H1 (cell line): ENCODE data around the gene CRYBB3. TPM values are rescaled to one million over a fixed set of nuclear protein-coding genes. Genes with fewer than 3 reads are reported as not detected.

Experiments used
- CTCF ChIA-PET: fragments of 300-600 bp; sonication (Branson Sonifier 250); formaldehyde crosslinking; loops from one replicate; lab custom pipeline; 2021; ENCODE audit not compliant: partially characterized antibody; lab: Charles Lee
- POLR2A ChIA-PET: fragments of 300-600 bp; sonication (Branson Sonifier 250); formaldehyde crosslinking; loops from one replicate; lab custom pipeline; 2021; ENCODE audit warnings: inconsistent platforms; ENCODE audit not compliant: partially characterized antibody; lab: Charles Lee
- DNase-seq, 2 experiments: peaks; one replicate each; pipeline versions ENCODE4 v3.0.0 to v3.0.0-alpha.2; 2010 to 2022; ENCODE audit warnings: low spot score in 2 of 2, low read depth in 1 of 2, mixed read lengths in 1 of 2
- FAIRE-seq: peaks from 2 replicates; lab custom pipeline; 2011; peaks lifted over from hg19 to GRCh38; lab: Jason Lieb, UNC
- H2AFZ ChIP-seq: 2 replicates; pipeline ENCODE4 v1.8.1; 2012; ENCODE audit warnings: low read length, inconsistent platforms
- H2AK5ac ChIP-seq: 2 replicates; pipeline ENCODE4 v1.6.1; 2013; ENCODE audit warnings: low read depth, low read length
- H2BK120ac ChIP-seq: replicated peaks from 2 replicates; pipeline ENCODE3; 2013; ENCODE audit warnings: low read depth, low read length, inconsistent platforms
- H2BK12ac ChIP-seq: 2 replicates; pipeline ENCODE4 v1.6.1; 2013; ENCODE audit warnings: low read depth, low read length
- H2BK15ac ChIP-seq: 2 replicates; pipeline ENCODE4 v1.6.1; 2013; ENCODE audit warnings: low read length
- H2BK20ac ChIP-seq: 2 replicates; pipeline ENCODE4 v1.6.1; 2013; ENCODE audit warnings: low read length
- H2BK5ac ChIP-seq: 2 replicates; pipeline ENCODE4 v1.6.1; 2013; ENCODE audit warnings: low read depth, low read length
- H3K14ac ChIP-seq: 2 replicates; pipeline ENCODE4 v1.6.1; 2013; ENCODE audit warnings: inconsistent platforms; ENCODE audit not compliant: insufficient read length
- H3K18ac ChIP-seq: 2 replicates; pipeline ENCODE4 v1.6.1; 2013; ENCODE audit warnings: low read length; ENCODE audit errors: extremely low read depth
- H3K23ac ChIP-seq: 2 replicates; pipeline ENCODE4 v1.6.1; 2013; ENCODE audit warnings: inconsistent platforms; ENCODE audit not compliant: insufficient read length
- H3K23me2 ChIP-seq: 2 replicates; pipeline ENCODE4 v1.6.1; 2013; ENCODE audit warnings: low read depth, low read length
- H3K27ac ChIP-seq: 2 replicates; pipeline ENCODE4 v1.6.1; 2011; ENCODE audit warnings: low read depth, low read length, inconsistent platforms
- H3K27me3 ChIP-seq, 4 experiments: replicated peaks in 1 of 4; 1 replicate in 1 of 4; 2 replicates in 3 of 4; pipeline versions ENCODE4 v1.6.1 to v1.8.1; 2011 to 2013; ENCODE audit warnings: low read length in 3 of 4, mild to moderate bottlenecking in 3 of 4, inconsistent platforms in 2 of 4, mixed read lengths in 2 of 4, moderate library complexity in 1 of 4; ENCODE audit not compliant: control insufficient read depth in 3 of 4, insufficient read depth in 3 of 4; ENCODE audit errors: extremely low read depth in 1 of 4
- H3K36me3 ChIP-seq, 4 experiments: 2 replicates each; pipeline versions ENCODE4 v1.6.1 to v1.8.1; 2011 to 2013; ENCODE audit warnings: mild to moderate bottlenecking in 4 of 4, low read length in 3 of 4, moderate library complexity in 2 of 4, control low read depth in 1 of 4, inconsistent platforms in 1 of 4; ENCODE audit not compliant: insufficient read depth in 4 of 4, control insufficient read depth in 2 of 4
- H3K4ac ChIP-seq: replicated peaks from 2 replicates; pipeline ENCODE3; 2013; ENCODE audit warnings: low read length, low read depth, mixed read lengths, inconsistent platforms; ENCODE audit not compliant: insufficient read length
- H3K4me1 ChIP-seq, 4 experiments: replicated peaks in 1 of 4; 1 replicate in 1 of 4; 2 replicates in 3 of 4; pipeline versions ENCODE4 v1.6.1 to v1.8.1; 2011 to 2013; ENCODE audit warnings: low read length in 3 of 4, inconsistent platforms in 2 of 4, mixed read lengths in 1 of 4; ENCODE audit not compliant: insufficient read depth in 4 of 4, control insufficient read depth in 3 of 4
- H3K4me2 ChIP-seq, 2 experiments: 2 replicates each; pipeline versions ENCODE4 v1.6.1 to v1.8.1; 2011 to 2013; ENCODE audit warnings: low read depth in 2 of 2, low read length in 2 of 2, control low read depth in 1 of 2, inconsistent platforms in 1 of 2, mild to moderate bottlenecking in 1 of 2; ENCODE audit not compliant: insufficient read depth in 1 of 2
- H3K4me3 ChIP-seq, 4 experiments: fragments of 200-600, 300-600 bp in 1 of 4; sonication (generic), shearing (Covaris generic), sonication (Bioruptor Twin) in 1 of 4; 2 replicates each; pipeline versions ENCODE4 v1.5.1 to v1.8.1; 2011 to 2016; ENCODE audit warnings: low read length in 4 of 4, low read depth in 3 of 4, control low read depth in 2 of 4, inconsistent platforms in 2 of 4, mild to moderate bottlenecking in 2 of 4, mixed read lengths in 1 of 4, moderate library complexity in 1 of 4; ENCODE audit not compliant: insufficient read depth in 2 of 4; ENCODE audit errors: extremely low read depth in 1 of 4
- H3K56ac ChIP-seq: replicated peaks from 2 replicates; pipeline ENCODE3; 2013; ENCODE audit warnings: low read depth, mild to moderate bottlenecking, mixed read lengths, low read length, inconsistent platforms; ENCODE audit not compliant: insufficient read length
- H3K79me1 ChIP-seq: 2 replicates; pipeline ENCODE4 v1.6.1; 2013; ENCODE audit warnings: low read depth, low read length, control low read depth
- H3K79me2 ChIP-seq, 2 experiments: 2 replicates each; pipeline versions ENCODE4 v1.6.1 to v1.8.1; 2012 to 2013; ENCODE audit warnings: low read length in 2 of 2, mild to moderate bottlenecking in 2 of 2, inconsistent platforms in 1 of 2; ENCODE audit not compliant: insufficient read depth in 2 of 2, control insufficient read depth in 1 of 2
- H3K9ac ChIP-seq, 4 experiments: replicated peaks in 1 of 4; 1 replicate in 1 of 4; 2 replicates in 3 of 4; pipeline versions ENCODE4 v1.6.1 to v1.8.1; 2011 to 2013; ENCODE audit warnings: low read depth in 3 of 4, low read length in 3 of 4, control low read depth in 2 of 4, mild to moderate bottlenecking in 2 of 4, moderate library complexity in 2 of 4, inconsistent platforms in 1 of 4; ENCODE audit errors: extremely low read depth in 1 of 4
- H3K9me3 ChIP-seq, 2 experiments: 2 replicates each; pipeline versions ENCODE4 v1.6.1 to v1.8.1; 2012 to 2013; ENCODE audit warnings: mild to moderate bottlenecking in 2 of 2, moderate library complexity in 2 of 2, control low read depth in 1 of 2, inconsistent platforms in 1 of 2, low read depth in 1 of 2, low read length in 1 of 2, mixed read lengths in 1 of 2; ENCODE audit not compliant: insufficient read depth in 2 of 2
- H4K20me1 ChIP-seq, 2 experiments: replicated peaks in 1 of 2; 2 replicates each; pipeline versions ENCODE3 to v1.8.1; 2011 to 2013; ENCODE audit warnings: inconsistent platforms in 2 of 2, low read length in 2 of 2, mild to moderate bottlenecking in 1 of 2; ENCODE audit not compliant: insufficient read depth in 2 of 2, control insufficient read depth in 1 of 2
- H4K5ac ChIP-seq: 2 replicates; pipeline ENCODE4 v1.6.1; 2013; ENCODE audit warnings: low read length, low read depth, mixed read lengths, inconsistent platforms; ENCODE audit not compliant: insufficient read length
- H4K8ac ChIP-seq: 2 replicates; pipeline ENCODE4 v1.8.0; 2013; ENCODE audit warnings: mild to moderate bottlenecking, moderate library complexity, low read length, inconsistent platforms; ENCODE audit not compliant: insufficient read depth; ENCODE audit errors: extremely low read depth
- H4K91ac ChIP-seq: replicated peaks from 2 replicates; pipeline ENCODE3; 2013; ENCODE audit warnings: low read length, mixed read lengths, inconsistent platforms; ENCODE audit not compliant: insufficient read length
- BACH1 ChIP-seq: IDR thresholded peaks from 2 replicates; pipeline ENCODE4 v1.6.1; 2012; ENCODE audit warnings: low read length, improper control_type of control experiment
- CTCF ChIP-seq, 3 experiments: IDR thresholded peaks; 1 replicate in 2 of 3; 2 replicates in 1 of 3; pipeline versions ENCODE4 v1.5.1 to v1.6.1; 2011; ENCODE audit warnings: low read length in 3 of 3, mild to moderate bottlenecking in 3 of 3, inconsistent platforms in 2 of 3, low read depth in 1 of 3, moderate library complexity in 1 of 3; ENCODE audit not compliant: insufficient read depth in 1 of 3; ENCODE audit errors: control extremely low read depth in 1 of 3
- EZH2 ChIP-seq: fragments of 200-600 bp; sonication (generic); IDR thresholded peaks from 2 replicates; pipeline ENCODE4 v1.7.1; 2012; ENCODE audit warnings: low read depth, mild to moderate bottlenecking, moderate library complexity, low read length, inconsistent platforms; ENCODE audit not compliant: severe bottlenecking
- HDAC2 ChIP-seq, 2 experiments: fragments of 300-600 bp in 1 of 2; sonication (generic) in 1 of 2; IDR thresholded peaks; 2 replicates each; pipeline ENCODE4 v1.6.1; 2011 to 2012; ENCODE audit warnings: low read depth in 2 of 2, low read length in 2 of 2, mild to moderate bottlenecking in 2 of 2, moderate library complexity in 2 of 2, borderline replicate concordance in 1 of 2, inconsistent platforms in 1 of 2
- NANOG ChIP-seq: IDR thresholded peaks from 2 replicates; pipeline ENCODE4 v1.6.1; 2011; ENCODE audit warnings: low read length, low read depth, mild to moderate bottlenecking, inconsistent platforms; ENCODE audit not compliant: insufficient read depth, poor library complexity, severe bottlenecking
- NRF1 ChIP-seq: IDR thresholded peaks from 2 replicates; pipeline ENCODE4 v1.6.1; 2011; ENCODE audit warnings: mild to moderate bottlenecking, low read depth, low read length, improper control_type of control experiment
- RAD21 ChIP-seq, 2 experiments: IDR thresholded peaks in 1 of 2; conservative IDR thresholded peaks in 1 of 2; 2 replicates each; pipeline ENCODE4 v1.6.1; 2011; ENCODE audit warnings: low read depth in 2 of 2, low read length in 2 of 2, improper control_type of control experiment in 1 of 2, inconsistent platforms in 1 of 2, mild to moderate bottlenecking in 1 of 2, moderate library complexity in 1 of 2
- TAF1 ChIP-seq: IDR thresholded peaks from 2 replicates; pipeline ENCODE4 v1.6.1; 2011; ENCODE audit warnings: mild to moderate bottlenecking, low read depth, low read length
- TEAD4 ChIP-seq: IDR thresholded peaks from 2 replicates; pipeline ENCODE4 v1.6.1; 2012; ENCODE audit warnings: low read depth, low read length, inconsistent platforms, mixed read lengths
- WGBS, 2 experiments: shearing (Covaris generic) in 1 of 2; methylation state at CpG; one replicate each; pipeline versions ENCODE4 v1.1.6 to v1.1.7; 2013 to 2015; ENCODE audit warnings: low lambda C conversion rate in 2 of 2, mixed read lengths in 2 of 2, inconsistent platforms in 1 of 2, low coverage in 1 of 2, missing lambda C conversion rate in 1 of 2; ENCODE audit not compliant: insufficient replicate concordance in 2 of 2, insufficient coverage in 1 of 2, insufficient read length in 1 of 2; ENCODE audit errors: extremely low coverage in 1 of 2, missing lambda C conversion rate in 1 of 2; 5-methylcytosine and 5-hydroxymethylcytosine counted together
- polyA plus RNA-seq, 7 experiments: library from polyadenylated mRNA; depleted of rRNA in 3 of 7; stranded (reverse) in 5 of 7; unstranded in 2 of 7; fragments of >200 nt in 5 of 7; fragments of 200-250 nt in 2 of 7; gene quantifications; 1 replicate in 5 of 7; 2 replicates in 1 of 7; 4 replicates in 1 of 7; pipeline versions ENCODE4 v1.2.1 to v1.2.3, GENCODE V29; 2011 to 2013; ENCODE audit warnings: missing spikeins in 2 of 7, mixed read lengths in 2 of 7
- total RNA-seq: library from RNA; stranded (reverse); fragmentation: NEBNext Ultra II Directional; extraction: Animal tissue kit (Norgen Biotek cat#: 25700); gene quantifications from 2 replicates; pipeline ENCODE4 v1.2.1, GENCODE V29; 2021

The CRYBB3 gene
- total and polyA plus RNA-seq, 2 of the 8 experiments (the other 6 are each of a cell fraction or from before 2014, with no cell fraction given) = 0.44 to 0.58 TPM

- no peak overlapping the region for H3K4me2 ChIP-seq
- no peaks in the 10 kb centered on the region for H3K9me3 ChIP-seq
- H3K4me3 ChIP-seq = no peak overlapping the region
- no peak overlapping the region for H2BK15ac ChIP-seq
- no peak overlapping the region for H3K18ac ChIP-seq
- no peak overlapping the region for H2BK5ac ChIP-seq
- H3K79me2 ChIP-seq = no peaks in the 10 kb centered on the region
- FAIRE-seq (no peak), DNase-seq (no peak)
- H3K36me3 ChIP-seq = no peaks in the 10 kb centered on the region; a peak in 2 of 8 replicates
- CTCF ChIA-PET = interaction anchor here (0.6 to 6.0 kb wide), 10 partner anchors 8 to 110 kb away, joined by 3 to 37 read pairs (median 3); no protein-coding TSS in a partner anchor
- H2AK5ac ChIP-seq = no peak overlapping the region
- no peak overlapping the region for H3K27ac ChIP-seq
- H3K79me1 ChIP-seq = no peaks in the 10 kb centered on the region
- 0 out of 7 replicates have a peak, but pooled peaks cover 0 to 4% (median 0%) of the 10 kb centered on the region in 4 experiments for H3K4me1 ChIP-seq
- 83% methylated on average over 5 of the region's 5 CpGs; no CpG with 5 or more reads in 1 of the 2 experiments for WGBS, 2 experiments
- H2BK120ac ChIP-seq = no peak overlapping the region
- no peaks in the 10 kb centered on the region for H3K23me2 ChIP-seq
- no peak overlapping the region for H3K4ac ChIP-seq
- H3K56ac ChIP-seq = no peak overlapping the region
- no peak overlapping the region for H3K9ac ChIP-seq
- peaks cover 0 to 3% of the 10 kb centered on the region in 2 experiments for H4K20me1 ChIP-seq
- H4K5ac ChIP-seq = no peak overlapping the region
- no peak overlapping the region for H2AFZ ChIP-seq
- no peaks in the 10 kb centered on the region for H3K27me3 ChIP-seq
- TF ChIP-seq TEAD4 = no peak
- no peak for TF ChIP-seq NRF1
- no peak for TF ChIP-seq BACH1
- TF ChIP-seq TAF1 = no peak
- no peak for TF ChIP-seq NANOG
- no peak for TF ChIP-seq EZH2
- TF ChIP-seq RAD21 (IDR thresholded peaks at IDR 0.05 in 1 of 2, conservative IDR thresholded peaks at IDR 0.05 in 1 of 2; ENCODE audit: low read depth in 2 of 2, low read length in 2 of 2) = peak; percentile 71 to 77
- peak; percentile 63 to 67 (median 64) for TF ChIP-seq CTCF (IDR thresholded peaks at IDR 0.05; ENCODE audit: control extremely low read depth in 1 of 3, insufficient read depth in 1 of 3, low read depth in 1 of 3, low read length in 3 of 3)
- TF ChIP-seq HDAC2 (IDR thresholded peaks at IDR 0.05; ENCODE audit: borderline replicate concordance in 1 of 2, low read depth in 2 of 2, low read length in 2 of 2) = no peak
- no peak overlapping the region for H4K91ac ChIP-seq
- no peak overlapping the region for H3K23ac ChIP-seq
- no peak overlapping the region for H4K8ac ChIP-seq
- POLR2A ChIA-PET = interaction anchor here (0.8 kb wide), 1 partner anchor 110 kb away, joined by 3 read pairs; no protein-coding TSS in a partner anchor
- no peak overlapping the region for H2BK12ac ChIP-seq
- no peak overlapping the region for H3K14ac ChIP-seq
- H2BK20ac ChIP-seq = no peak overlapping the region
Observed at GRCh38 chr22:25172153-25172552, 27.5 kb upstream of the CRYBB3 start.
